PFSK-1 (cell line): ENCODE data around the gene WDFY2.

Experiments
- POLR2AphosphoS5 ChIP-seq: IDR thresholded peaks from 2 replicates; pipeline ENCODE4 v1.6.1; 2012; ENCODE audit warnings: low read depth, mild to moderate bottlenecking, control low read depth, low read length, moderate library complexity
- SIN3A ChIP-seq: IDR thresholded peaks from 2 replicates; pipeline ENCODE4 v1.6.1; 2012; ENCODE audit warnings: mild to moderate bottlenecking, low read length, moderate library complexity, borderline replicate concordance; ENCODE audit not compliant: insufficient read depth
- TAF1 ChIP-seq: IDR thresholded peaks from 2 replicates; pipeline ENCODE4 v1.6.1; 2012; ENCODE audit warnings: low read length, control low read depth, borderline replicate concordance; ENCODE audit not compliant: insufficient read depth
- TF ChIP-seq, protein P1 (sequence below), 2 experiments: IDR thresholded peaks; 2 replicates each; pipeline versions ENCODE4 v1.6.1 to v1.8.0; 2011 to 2012; ENCODE audit warnings: low read depth in 2 of 2, low read length in 2 of 2, control low read depth in 1 of 2, inconsistent platforms in 1 of 2, mild to moderate bottlenecking in 1 of 2, moderate library complexity in 1 of 2; ENCODE audit not compliant: insufficient read depth in 1 of 2

DNA sequence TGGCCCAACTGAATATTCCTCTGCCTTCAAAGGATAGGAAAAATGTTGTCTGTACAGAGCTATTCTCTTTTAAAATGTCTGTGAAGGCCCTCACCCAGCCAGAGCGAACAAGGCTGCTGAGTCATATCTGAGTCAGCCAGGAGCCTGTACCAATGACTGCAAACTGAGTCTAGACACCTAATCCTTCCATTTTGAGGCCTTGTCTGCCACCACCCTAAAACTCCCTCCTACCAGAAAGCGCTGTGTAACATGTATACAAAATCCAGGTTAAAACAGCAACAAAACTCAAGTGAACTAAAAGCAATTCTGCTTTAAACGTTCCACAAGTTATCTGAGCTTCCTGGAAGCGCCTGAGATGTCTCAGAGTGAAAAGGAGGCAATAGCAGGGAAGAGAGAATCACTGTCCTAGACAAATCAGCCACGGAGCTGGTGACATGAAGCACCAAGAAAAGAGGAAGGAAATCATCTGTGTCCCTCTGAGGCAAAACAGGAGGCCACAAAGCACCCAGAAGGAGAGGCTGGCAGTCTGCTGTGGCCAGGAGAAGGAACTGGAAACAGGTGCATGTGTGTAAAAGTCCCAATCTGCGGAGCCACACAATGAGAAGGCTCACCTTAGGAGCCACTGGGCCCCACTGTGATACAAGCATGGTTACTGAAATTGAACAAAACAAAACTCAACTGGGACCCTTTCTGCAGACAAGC, 209.5 kb downstream of the WDFY2 start:
- no peak for TF ChIP-seq POLR2AphosphoS5
- TF ChIP-seq TAF1: no peak
- TF ChIP-seq, protein P1, sequence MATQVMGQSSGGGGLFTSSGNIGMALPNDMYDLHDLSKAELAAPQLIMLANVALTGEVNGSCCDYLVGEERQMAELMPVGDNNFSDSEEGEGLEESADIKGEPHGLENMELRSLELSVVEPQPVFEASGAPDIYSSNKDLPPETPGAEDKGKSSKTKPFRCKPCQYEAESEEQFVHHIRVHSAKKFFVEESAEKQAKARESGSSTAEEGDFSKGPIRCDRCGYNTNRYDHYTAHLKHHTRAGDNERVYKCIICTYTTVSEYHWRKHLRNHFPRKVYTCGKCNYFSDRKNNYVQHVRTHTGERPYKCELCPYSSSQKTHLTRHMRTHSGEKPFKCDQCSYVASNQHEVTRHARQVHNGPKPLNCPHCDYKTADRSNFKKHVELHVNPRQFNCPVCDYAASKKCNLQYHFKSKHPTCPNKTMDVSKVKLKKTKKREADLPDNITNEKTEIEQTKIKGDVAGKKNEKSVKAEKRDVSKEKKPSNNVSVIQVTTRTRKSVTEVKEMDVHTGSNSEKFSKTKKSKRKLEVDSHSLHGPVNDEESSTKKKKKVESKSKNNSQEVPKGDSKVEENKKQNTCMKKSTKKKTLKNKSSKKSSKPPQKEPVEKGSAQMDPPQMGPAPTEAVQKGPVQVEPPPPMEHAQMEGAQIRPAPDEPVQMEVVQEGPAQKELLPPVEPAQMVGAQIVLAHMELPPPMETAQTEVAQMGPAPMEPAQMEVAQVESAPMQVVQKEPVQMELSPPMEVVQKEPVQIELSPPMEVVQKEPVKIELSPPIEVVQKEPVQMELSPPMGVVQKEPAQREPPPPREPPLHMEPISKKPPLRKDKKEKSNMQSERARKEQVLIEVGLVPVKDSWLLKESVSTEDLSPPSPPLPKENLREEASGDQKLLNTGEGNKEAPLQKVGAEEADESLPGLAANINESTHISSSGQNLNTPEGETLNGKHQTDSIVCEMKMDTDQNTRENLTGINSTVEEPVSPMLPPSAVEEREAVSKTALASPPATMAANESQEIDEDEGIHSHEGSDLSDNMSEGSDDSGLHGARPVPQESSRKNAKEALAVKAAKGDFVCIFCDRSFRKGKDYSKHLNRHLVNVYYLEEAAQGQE (IDR thresholded peaks at IDR 0.05; ENCODE audit: insufficient read depth in 1 of 2, low read depth in 2 of 2, low read length in 2 of 2): no peak
- TF ChIP-seq SIN3A: no peak
